Activated CD8-positive, alpha-beta memory T cell treated with anti-CD3 and anti-CD28 coated beads, Interleukin-2, amount 10 ng/mL, durations not matched to agents 7 days and 5 days (primary cell): Measurements from ENCODE around the gene USP22. TPM values are rescaled to one million over a fixed set of nuclear protein-coding genes. Genes with fewer than 3 reads are reported as not detected.

Experiments
- total RNA-seq, 2 experiments: library from RNA; stranded (reverse); gene quantifications; one replicate each; pipeline ENCODE4 v1.2.3, GENCODE V29; 2021

USP22 gene
- total RNA-seq, 2 experiments from 2014 or later = 120 to 180 TPM

Other genes with a start within 250 kb of the USP22 start
- 10 to 100 TPM; 18.8 to 19.0 TPM for gene DHRS7B, start 84.0 kb upstream of the USP22 start, total RNA-seq
- 10 to 100 TPM; 24.8 to 29.3 TPM for gene TMEM11, start 171.2 kb upstream of the USP22 start, total RNA-seq
- 1 to 10 TPM; 1.8 to 1.9 TPM for gene NATD1, start 210.4 kb upstream of the USP22 start, total RNA-seq
- gene MAP2K3, start 241.7 kb upstream of the USP22 start, total RNA-seq = 10 to 100 TPM; 65.5 to 97.3 TPM